ENCODE data around the gene DPPA4. TPM values are rescaled to one million over a fixed set of nuclear protein-coding genes. Genes with fewer than 3 reads are reported as not detected.
A peak's percentile ranks its signal among the peaks of the same experiment; 100 is the strongest.

Gene DPPA4
- total RNA-seq, 6 experiments from 2014 or later, result 0.39 to 1.3 (median 0.65) TPM; not detected in 2

DNA sequence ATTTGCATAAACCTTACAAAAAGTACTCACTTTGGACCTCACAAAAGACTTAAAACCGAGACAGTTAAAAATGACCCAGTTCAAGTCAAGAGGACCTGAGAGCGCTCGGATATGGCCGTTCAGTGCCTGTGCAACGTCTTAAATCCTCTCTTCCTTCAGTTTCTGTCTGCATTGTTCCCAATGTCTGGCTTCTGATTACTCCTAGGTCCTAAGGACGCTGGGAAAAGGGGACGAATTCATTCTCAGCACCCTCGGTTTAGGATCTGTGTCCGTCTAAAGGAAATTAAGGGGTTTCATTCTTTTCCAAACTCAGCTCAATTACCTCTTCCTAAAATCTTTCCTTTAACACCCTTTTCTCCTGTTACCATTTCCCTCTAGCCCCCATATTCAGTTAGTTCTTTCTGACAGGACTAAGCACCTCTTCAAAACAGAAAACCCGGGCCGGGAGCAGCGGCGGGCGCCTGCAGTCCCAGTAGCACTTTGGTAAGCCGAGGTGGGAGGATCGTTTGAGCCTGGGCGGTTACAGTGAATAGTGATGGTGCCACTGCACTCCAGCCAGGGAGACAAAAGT, 970 bp downstream of the DPPA4 start:
- Histone ChIP-seq H3K27ac (peak overlapping the region; percentile 63 to 94 (median 75)), H3K4me3 (peak overlapping the region; percentile 34 to 56 (median 46)), H3K4me1 (peaks cover 0 to 11% (median 0%) of the 10 kb centered on the region in 4 donors), H3K9me3 (no peaks in the 10 kb centered on the region), H3K36me3 (no peaks in the 10 kb centered on the region), H3K27me3 (no peaks in the 10 kb centered on the region)
- ATAC-seq (peak; percentile 81 to 84 (median 83)), DNase-seq (peak; percentile 64 to 77 (median 76))
- TF ChIP-seq, protein P1, sequence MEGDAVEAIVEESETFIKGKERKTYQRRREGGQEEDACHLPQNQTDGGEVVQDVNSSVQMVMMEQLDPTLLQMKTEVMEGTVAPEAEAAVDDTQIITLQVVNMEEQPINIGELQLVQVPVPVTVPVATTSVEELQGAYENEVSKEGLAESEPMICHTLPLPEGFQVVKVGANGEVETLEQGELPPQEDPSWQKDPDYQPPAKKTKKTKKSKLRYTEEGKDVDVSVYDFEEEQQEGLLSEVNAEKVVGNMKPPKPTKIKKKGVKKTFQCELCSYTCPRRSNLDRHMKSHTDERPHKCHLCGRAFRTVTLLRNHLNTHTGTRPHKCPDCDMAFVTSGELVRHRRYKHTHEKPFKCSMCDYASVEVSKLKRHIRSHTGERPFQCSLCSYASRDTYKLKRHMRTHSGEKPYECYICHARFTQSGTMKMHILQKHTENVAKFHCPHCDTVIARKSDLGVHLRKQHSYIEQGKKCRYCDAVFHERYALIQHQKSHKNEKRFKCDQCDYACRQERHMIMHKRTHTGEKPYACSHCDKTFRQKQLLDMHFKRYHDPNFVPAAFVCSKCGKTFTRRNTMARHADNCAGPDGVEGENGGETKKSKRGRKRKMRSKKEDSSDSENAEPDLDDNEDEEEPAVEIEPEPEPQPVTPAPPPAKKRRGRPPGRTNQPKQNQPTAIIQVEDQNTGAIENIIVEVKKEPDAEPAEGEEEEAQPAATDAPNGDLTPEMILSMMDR (IDR thresholded peaks at IDR 0.05), result no peak
- peak; percentile 32 for TF ChIP-seq POLR2A (IDR thresholded peaks at IDR 0.05)
- WGBS (ENCODE audit: insufficient coverage, low coverage, low lambda C conversion rate, missing lambda C conversion rate), result 6% methylated on average over 17 of the region's 17 CpGs
- intact Hi-C loops (cut with DNase I), result no loop called here

DNA sequence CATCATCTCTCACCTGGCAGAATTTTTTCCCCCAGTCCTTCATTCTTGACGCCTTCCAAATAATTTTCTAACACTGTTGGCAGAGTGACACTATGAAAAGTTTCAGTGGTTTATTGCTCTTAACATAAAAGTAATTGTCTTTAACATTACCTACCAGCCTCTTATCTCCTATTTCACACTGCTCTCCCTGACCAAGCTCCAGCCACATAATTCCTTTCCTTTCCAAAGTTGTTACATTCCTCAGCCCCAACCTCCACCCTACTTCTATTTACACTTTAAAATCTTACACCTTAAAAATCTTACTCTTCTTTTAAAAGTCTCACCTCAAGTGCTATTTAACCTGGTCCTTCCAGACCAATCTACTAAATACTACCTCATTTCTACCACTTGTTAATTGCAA, 2.8 kb downstream of the DPPA4 start:
- ATAC-seq (no peak), DNase-seq (no peak)
- Histone ChIP-seq H3K4me3 (no peak overlapping the region), H3K27me3 (no peaks in the 10 kb centered on the region), H3K4me1 (peaks cover 0 to 4% (median 0%) of the 10 kb centered on the region in 4 donors), H3K36me3 (no peaks in the 10 kb centered on the region), H3K9me3 (no peaks in the 10 kb centered on the region), H3K27ac (no peak overlapping the region)
- no peak for TF ChIP-seq POLR2A (IDR thresholded peaks at IDR 0.05)
- TF ChIP-seq, protein P1 (IDR thresholded peaks at IDR 0.05), result no peak
- 64% methylated on average over 1 of the region's 1 CpG for WGBS (ENCODE audit: insufficient coverage, low coverage, low lambda C conversion rate, missing lambda C conversion rate)
- intact Hi-C loops (cut with DNase I), result no loop called here

DNA sequence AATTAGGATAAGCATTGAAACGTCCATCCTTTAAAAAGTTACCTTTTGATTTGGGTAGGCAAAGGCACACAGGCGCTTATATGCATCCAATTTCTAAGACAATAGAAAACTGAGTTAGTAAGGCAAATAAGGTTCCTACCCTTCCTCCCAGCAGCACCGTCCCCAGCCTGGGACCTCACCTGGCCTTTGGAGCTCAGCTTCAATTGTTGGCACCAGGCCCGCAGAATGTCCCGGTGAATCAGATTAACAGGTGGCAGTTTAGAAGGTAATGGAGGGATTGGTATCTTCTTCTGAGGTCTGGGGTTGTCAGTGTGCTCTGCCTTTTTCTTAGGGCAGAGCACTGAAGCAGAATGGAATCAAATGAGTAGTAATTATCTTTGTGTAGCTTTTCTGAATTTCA, 5.7 kb downstream of the DPPA4 start:
- TF ChIP-seq POLR2A (IDR thresholded peaks at IDR 0.05), result no peak
- TF ChIP-seq, protein P1 (IDR thresholded peaks at IDR 0.05), result no peak
- peak; percentile 18 to 46 (median 40) for ATAC-seq

GRCh38 chr3:109330405-109330804, 6.9 kb downstream of the DPPA4 start:
- 87% methylated on average over 7 of the region's 7 CpGs for WGBS (ENCODE audit: insufficient coverage, low coverage, low lambda C conversion rate, missing lambda C conversion rate)
- Histone ChIP-seq H3K27me3 (no peaks in the 10 kb centered on the region), H3K4me3 (no peak overlapping the region), H3K27ac (no peak overlapping the region), H3K4me1 (no peaks in the 10 kb centered on the region), H3K9me3 (no peaks in the 10 kb centered on the region), H3K36me3 (no peaks in the 10 kb centered on the region)
- intact Hi-C loops (cut with DNase I), result no loop called here
- DNase-seq (no peak), ATAC-seq (no peak)
- TF ChIP-seq, protein P1 (IDR thresholded peaks at IDR 0.05), result no peak
- TF ChIP-seq POLR2A (IDR thresholded peaks at IDR 0.05), result no peak

More for the DNA sequence above, 5.7 kb downstream of the DPPA4 start:
- intact Hi-C loops (cut with DNase I), result no loop called here
- 51% methylated on average over 5 of the region's 5 CpGs for WGBS (ENCODE audit: insufficient coverage, low coverage, low lambda C conversion rate, missing lambda C conversion rate)
- peak in 2 of 3 donors; percentile 58 to 64 for DNase-seq
- Histone ChIP-seq H3K36me3 (no peaks in the 10 kb centered on the region), H3K4me1 (no peaks in the 10 kb centered on the region), H3K9me3 (no peaks in the 10 kb centered on the region), H3K4me3 (no peak overlapping the region), H3K27ac (no peak overlapping the region), H3K27me3 (no peaks in the 10 kb centered on the region)

Data from right lobe of liver (tissue), 6 donors.